Measurements from ENCODE around the gene NKPD1. TPM values are rescaled to one million over a fixed set of nuclear protein-coding genes. Genes with fewer than 3 reads are reported as not detected.

NKPD1 gene
- total RNA-seq, 2 experiments from 2014 or later: 0.17 TPM; not detected in 1

- H3K9me3 Mint-ChIP-seq: no peaks in the 10 kb centered on the region
- peaks cover 14% of the 10 kb centered on the region for H3K4me1 Mint-ChIP-seq (ENCODE audit: low read depth)
- CTCF ChIA-PET: no interaction called here
- H3K36me3 Mint-ChIP-seq (ENCODE audit: low read depth): no peaks in the 10 kb centered on the region
- no peak overlapping the region for H3K27ac Mint-ChIP-seq
- DNase-seq: no peak
- peaks cover 3% of the 10 kb centered on the region for H3K27me3 Mint-ChIP-seq (ENCODE audit: low read depth)
- intact Hi-C loops (cut with micrococcal nuclease): no loop called here
- no peak overlapping the region for H3K4me3 Mint-ChIP-seq
Observed at GRCh38 chr19:45161738-45162607, 1.2 kb upstream of the NKPD1 start.

GRCh38 chr19:45159971-45160324 lies 834 bp downstream of the NKPD1 start:
- peaks cover 8% of the 10 kb centered on the region for H3K27me3 Mint-ChIP-seq (ENCODE audit: low read depth)
- no peak overlapping the region for H3K4me3 Mint-ChIP-seq
- no peaks in the 10 kb centered on the region for H3K9me3 Mint-ChIP-seq
- H3K4me1 Mint-ChIP-seq (ENCODE audit: low read depth): peaks cover 12% of the 10 kb centered on the region
- no peaks in the 10 kb centered on the region for H3K36me3 Mint-ChIP-seq (ENCODE audit: low read depth)
- CTCF ChIA-PET: no interaction called here
- DNase-seq: no peak
- H3K27ac Mint-ChIP-seq: no peak overlapping the region
- intact Hi-C loops (cut with micrococcal nuclease): no loop called here

GRCh38 chr19:45159210-45159970 lies 1.4 kb downstream of the NKPD1 start:
- Mint-ChIP-seq H3K36me3 (ENCODE audit: low read depth) (no peaks in the 10 kb centered on the region), H3K4me1 (ENCODE audit: low read depth) (peaks cover 10% of the 10 kb centered on the region), H3K27ac (no peak overlapping the region), H3K4me3 (no peak overlapping the region), H3K9me3 (no peaks in the 10 kb centered on the region), H3K27me3 (ENCODE audit: low read depth) (peaks cover 10% of the 10 kb centered on the region)
- CTCF ChIA-PET: no interaction called here
- intact Hi-C loops (cut with micrococcal nuclease): no loop called here
- DNase-seq: no peak

- H3K27ac Mint-ChIP-seq: no peak overlapping the region
- peaks cover 16% of the 10 kb centered on the region for H3K27me3 Mint-ChIP-seq (ENCODE audit: low read depth)
- intact Hi-C loops (cut with micrococcal nuclease): no loop called here
- H3K36me3 Mint-ChIP-seq (ENCODE audit: low read depth): no peaks in the 10 kb centered on the region
- CTCF ChIA-PET: no interaction called here
- no peak overlapping the region for H3K4me3 Mint-ChIP-seq
- no peaks in the 10 kb centered on the region for H3K9me3 Mint-ChIP-seq
- peaks cover 10% of the 10 kb centered on the region for H3K4me1 Mint-ChIP-seq (ENCODE audit: low read depth)
- DNase-seq: no peak
Observed at GRCh38 chr19:45158503-45159209, 2.1 kb downstream of the NKPD1 start.

GRCh38 chr19:45156751-45157150 lies 4.0 kb downstream of the NKPD1 start:
- Mint-ChIP-seq H3K27me3 (ENCODE audit: low read depth) (peaks cover 24% of the 10 kb centered on the region), H3K4me1 (ENCODE audit: low read depth) (peaks cover 14% of the 10 kb centered on the region), H3K36me3 (ENCODE audit: low read depth) (peaks cover 2% of the 10 kb centered on the region), H3K4me3 (no peak overlapping the region), H3K27ac (no peak overlapping the region), H3K9me3 (no peaks in the 10 kb centered on the region)
- intact Hi-C loops (cut with micrococcal nuclease): no loop called here
- DNase-seq: no peak
- CTCF ChIA-PET: no interaction called here

- peaks cover 27% of the 10 kb centered on the region for H3K27me3 Mint-ChIP-seq (ENCODE audit: low read depth)
- no peaks in the 10 kb centered on the region for H3K9me3 Mint-ChIP-seq
- DNase-seq: no peak
- peaks cover 16% of the 10 kb centered on the region for H3K4me1 Mint-ChIP-seq (ENCODE audit: low read depth)
- no peak overlapping the region for H3K27ac Mint-ChIP-seq
- H3K36me3 Mint-ChIP-seq (ENCODE audit: low read depth): peaks cover 4% of the 10 kb centered on the region
- intact Hi-C loops (cut with micrococcal nuclease): no loop called here
- no peak overlapping the region for H3K4me3 Mint-ChIP-seq
- CTCF ChIA-PET: no interaction called here
Observed at GRCh38 chr19:45156011-45156630, 4.7 kb downstream of the NKPD1 start.

GRCh38 chr19:45154064-45154827 lies 6.5 kb downstream of the NKPD1 start:
- DNase-seq: no peak
- Mint-ChIP-seq H3K36me3 (ENCODE audit: low read depth) (peaks cover 4% of the 10 kb centered on the region), H3K4me1 (ENCODE audit: low read depth) (peaks cover 16% of the 10 kb centered on the region), H3K27me3 (ENCODE audit: low read depth) (peaks cover 27% of the 10 kb centered on the region), H3K4me3 (peak overlapping the region; percentile 36), H3K9me3 (no peaks in the 10 kb centered on the region), H3K27ac (peak overlapping the region; percentile 65)
- intact Hi-C loops (cut with micrococcal nuclease): no loop called here
- CTCF ChIA-PET: interaction anchor here (1.1 kb wide), 1 partner anchor 23 kb away, joined by 3 read pairs; no protein-coding TSS in a partner anchor

GRCh38 chr19:45153339-45154063 lies 7.3 kb downstream of the NKPD1 start:
- H3K4me3 Mint-ChIP-seq: peak overlapping the region; percentile 36
- peaks cover 18% of the 10 kb centered on the region for H3K4me1 Mint-ChIP-seq (ENCODE audit: low read depth)
- peaks cover 4% of the 10 kb centered on the region for H3K36me3 Mint-ChIP-seq (ENCODE audit: low read depth)
- intact Hi-C loops (cut with micrococcal nuclease): loop anchor here (1.0 kb wide), 1 partner anchor 25 kb away; the partner anchor contains the start of genes BLOC1S3 and TRAPPC6A
- CTCF ChIA-PET: interaction anchor here (1.1 to 1.7 kb wide), 2 partner anchors 11 to 24 kb away, joined by 3 to 4 read pairs; no protein-coding TSS in a partner anchor
- no peak overlapping the region for H3K27ac Mint-ChIP-seq
- peak; percentile 42 for DNase-seq
- H3K27me3 Mint-ChIP-seq (ENCODE audit: low read depth): peaks cover 27% of the 10 kb centered on the region
- H3K9me3 Mint-ChIP-seq: no peaks in the 10 kb centered on the region

GRCh38 chr19:45152504-45153338 lies 8.1 kb downstream of the NKPD1 start:
- intact Hi-C loops (cut with micrococcal nuclease): loop anchor here (1.0 kb wide), 1 partner anchor 26 kb away; the partner anchor contains the start of genes BLOC1S3 and TRAPPC6A
- H3K4me1 Mint-ChIP-seq (ENCODE audit: low read depth): peaks cover 18% of the 10 kb centered on the region
- H3K27ac Mint-ChIP-seq: no peak overlapping the region
- CTCF ChIA-PET: interaction anchor here (1.1 to 1.7 kb wide), 2 partner anchors 12 to 25 kb away, joined by 3 to 4 read pairs; no protein-coding TSS in a partner anchor
- peaks cover 4% of the 10 kb centered on the region for H3K36me3 Mint-ChIP-seq (ENCODE audit: low read depth)
- H3K4me3 Mint-ChIP-seq: peak overlapping the region; percentile 54
- peaks cover 27% of the 10 kb centered on the region for H3K27me3 Mint-ChIP-seq (ENCODE audit: low read depth)
- H3K9me3 Mint-ChIP-seq: no peaks in the 10 kb centered on the region
- DNase-seq: peak; percentile 67

- Mint-ChIP-seq H3K27ac (no peak overlapping the region), H3K36me3 (ENCODE audit: low read depth) (peaks cover 4% of the 10 kb centered on the region), H3K4me3 (peak overlapping the region; percentile 18), H3K27me3 (ENCODE audit: low read depth) (peaks cover 24% of the 10 kb centered on the region), H3K9me3 (no peaks in the 10 kb centered on the region), H3K4me1 (ENCODE audit: low read depth) (peaks cover 18% of the 10 kb centered on the region)
- DNase-seq: no peak
- intact Hi-C loops (cut with micrococcal nuclease): no loop called here
- CTCF ChIA-PET: interaction anchor here (0.6 to 1.7 kb wide), 2 partner anchors 12 to 379 kb away, joined by 4 to 5 read pairs; no protein-coding TSS in a partner anchor
Observed at GRCh38 chr19:45151821-45152503, 8.8 kb downstream of the NKPD1 start.
